ENCODE data around the gene SUCLA2. TPM values are rescaled to one million over a fixed set of nuclear protein-coding genes. Genes with fewer than 3 reads are reported as not detected.

SUCLA2 gene
- polyA plus RNA-seq, 1 donor (not counting 4 experiments of a cell fraction or from before 2014, with no cell fraction given): 64.3 TPM

DNA sequence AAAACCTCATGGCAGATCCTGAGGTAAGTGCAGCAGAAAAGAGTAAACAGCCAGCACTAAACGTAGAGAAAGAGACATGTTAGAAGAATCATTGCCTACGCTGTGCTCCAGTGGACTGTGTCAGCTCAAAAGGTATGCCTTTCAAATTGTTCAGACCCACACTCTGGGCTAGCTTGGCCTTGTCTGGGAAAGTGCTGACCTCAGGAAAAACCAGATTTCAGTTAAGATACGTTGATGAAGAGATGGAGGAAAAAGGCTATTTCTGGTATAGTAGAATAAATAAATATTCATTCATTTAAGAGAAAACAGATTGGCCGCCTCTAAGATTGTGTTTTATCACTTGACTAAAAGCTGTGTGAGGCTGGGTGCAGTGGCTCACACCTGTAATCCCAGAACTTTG lies 9.6 kb upstream of the SUCLA2 start:
- Histone ChIP-seq H3K4me3 (ENCODE audit: control insufficient read depth in 2 of 3, extremely low read depth in 1 of 3, insufficient read depth in 2 of 3, low read depth in 1 of 3, low read length in 3 of 3) (no peak overlapping the region), H3K4me1 (ENCODE audit: control insufficient read depth, extremely low read depth, insufficient read depth, low read length) (peaks cover 34% of the 10 kb centered on the region), H3K27ac (ENCODE audit: control insufficient read depth, insufficient read depth, low read length) (no peak overlapping the region), H3K36me3 (ENCODE audit: control insufficient read depth in 2 of 2, extremely low read depth in 1 of 2, insufficient read depth in 2 of 2, low read length in 2 of 2) (no peaks in the 10 kb centered on the region), H3K9me1 (ENCODE audit: control insufficient read depth, extremely low read depth, insufficient read depth, low read length) (no peaks in the 10 kb centered on the region), H3K4me2 (ENCODE audit: control insufficient read depth, extremely low read depth, insufficient read depth, low read depth, low read length) (no peak overlapping the region), H3K79me2 (ENCODE audit: control insufficient read depth, insufficient read depth, low read length) (no peaks in the 10 kb centered on the region), H4K20me1 (ENCODE audit: control insufficient read depth, extremely low read depth, insufficient read depth, low read length) (no peaks in the 10 kb centered on the region), H3K9ac (ENCODE audit: control insufficient read depth, extremely low read depth, insufficient read depth, low read length) (no peak overlapping the region), H3K27me3 (ENCODE audit: control insufficient read depth, extremely low read depth, insufficient read depth, low read length) (no peaks in the 10 kb centered on the region), H3K9me3 (ENCODE audit: control insufficient read depth, low read depth, low read length) (no peaks in the 10 kb centered on the region), H2AFZ (ENCODE audit: control insufficient read depth, low read length) (no peak overlapping the region)
- FAIRE-seq: no peak
- dilution Hi-C loops (cut with MboI; ENCODE audit: extremely low pct_ligation_motif_present, low sequenced_read_pairs): no loop called here
- DNase-seq (ENCODE audit: low read depth, low spot score): no peak
- TF ChIP-seq, protein P1, sequence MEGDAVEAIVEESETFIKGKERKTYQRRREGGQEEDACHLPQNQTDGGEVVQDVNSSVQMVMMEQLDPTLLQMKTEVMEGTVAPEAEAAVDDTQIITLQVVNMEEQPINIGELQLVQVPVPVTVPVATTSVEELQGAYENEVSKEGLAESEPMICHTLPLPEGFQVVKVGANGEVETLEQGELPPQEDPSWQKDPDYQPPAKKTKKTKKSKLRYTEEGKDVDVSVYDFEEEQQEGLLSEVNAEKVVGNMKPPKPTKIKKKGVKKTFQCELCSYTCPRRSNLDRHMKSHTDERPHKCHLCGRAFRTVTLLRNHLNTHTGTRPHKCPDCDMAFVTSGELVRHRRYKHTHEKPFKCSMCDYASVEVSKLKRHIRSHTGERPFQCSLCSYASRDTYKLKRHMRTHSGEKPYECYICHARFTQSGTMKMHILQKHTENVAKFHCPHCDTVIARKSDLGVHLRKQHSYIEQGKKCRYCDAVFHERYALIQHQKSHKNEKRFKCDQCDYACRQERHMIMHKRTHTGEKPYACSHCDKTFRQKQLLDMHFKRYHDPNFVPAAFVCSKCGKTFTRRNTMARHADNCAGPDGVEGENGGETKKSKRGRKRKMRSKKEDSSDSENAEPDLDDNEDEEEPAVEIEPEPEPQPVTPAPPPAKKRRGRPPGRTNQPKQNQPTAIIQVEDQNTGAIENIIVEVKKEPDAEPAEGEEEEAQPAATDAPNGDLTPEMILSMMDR (optimal IDR thresholded peaks at IDR 0.05 in 1 of 3, IDR thresholded peaks at IDR 0.05 in 1 of 3, conservative IDR thresholded peaks at IDR 0.05 in 1 of 3; ENCODE audit: extremely low read depth in 1 of 3, insufficient read depth in 2 of 3, low read length in 3 of 3): no peak
- no peak for TF ChIP-seq EZH2 (IDR thresholded peaks at IDR 0.05; ENCODE audit: low read length)

DNA sequence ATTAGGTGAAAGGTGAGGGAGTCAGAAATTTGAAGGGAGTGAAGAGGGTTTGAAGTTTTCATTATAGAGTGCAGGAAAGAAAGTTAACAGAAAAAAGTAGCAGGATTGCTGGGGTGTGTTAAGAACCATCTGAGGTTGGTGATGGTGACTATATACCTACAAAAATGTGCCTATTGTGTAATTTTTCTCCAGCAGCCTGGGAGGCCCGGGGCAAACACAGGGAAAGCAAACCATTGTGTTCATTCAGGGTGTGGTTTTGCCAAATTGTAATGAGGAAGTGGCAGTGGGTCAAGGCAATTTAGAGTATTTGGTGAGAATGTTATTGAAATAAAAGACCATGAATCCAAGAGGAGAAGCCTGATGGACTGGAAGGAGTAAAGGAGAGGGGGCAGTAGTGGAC lies 8.2 kb upstream of the SUCLA2 start:
- Histone ChIP-seq H3K79me2 (ENCODE audit: control insufficient read depth, insufficient read depth, low read length) (no peaks in the 10 kb centered on the region), H3K9me3 (ENCODE audit: control insufficient read depth, low read depth, low read length) (no peaks in the 10 kb centered on the region), H3K27me3 (ENCODE audit: control insufficient read depth, extremely low read depth, insufficient read depth, low read length) (no peaks in the 10 kb centered on the region), H2AFZ (ENCODE audit: control insufficient read depth, low read length) (peak overlapping the region; percentile 17), H3K4me2 (ENCODE audit: control insufficient read depth, extremely low read depth, insufficient read depth, low read depth, low read length) (peak overlapping the region; percentile 63), H3K4me1 (ENCODE audit: control insufficient read depth, extremely low read depth, insufficient read depth, low read length) (peaks cover 43% of the 10 kb centered on the region), H3K4me3 (ENCODE audit: control insufficient read depth in 2 of 3, extremely low read depth in 1 of 3, insufficient read depth in 2 of 3, low read depth in 1 of 3, low read length in 3 of 3) (no peak overlapping the region), H3K9me1 (ENCODE audit: control insufficient read depth, extremely low read depth, insufficient read depth, low read length) (no peaks in the 10 kb centered on the region), H4K20me1 (ENCODE audit: control insufficient read depth, extremely low read depth, insufficient read depth, low read length) (no peaks in the 10 kb centered on the region), H3K9ac (ENCODE audit: control insufficient read depth, extremely low read depth, insufficient read depth, low read length) (no peak overlapping the region), H3K27ac (ENCODE audit: control insufficient read depth, insufficient read depth, low read length) (peak overlapping the region; percentile 52), H3K36me3 (ENCODE audit: control insufficient read depth in 2 of 2, extremely low read depth in 1 of 2, insufficient read depth in 2 of 2, low read length in 2 of 2) (no peaks in the 10 kb centered on the region)
- FAIRE-seq (peak; percentile 95), DNase-seq (ENCODE audit: low read depth, low spot score) (no peak)
- dilution Hi-C loops (cut with MboI; ENCODE audit: extremely low pct_ligation_motif_present, low sequenced_read_pairs): no loop called here
- TF ChIP-seq, protein P1 (optimal IDR thresholded peaks at IDR 0.05 in 1 of 3, IDR thresholded peaks at IDR 0.05 in 1 of 3, conservative IDR thresholded peaks at IDR 0.05 in 1 of 3; ENCODE audit: extremely low read depth in 1 of 3, insufficient read depth in 2 of 3, low read length in 3 of 3): no peak
- no peak for TF ChIP-seq EZH2 (IDR thresholded peaks at IDR 0.05; ENCODE audit: low read length)

All from keratinocyte (primary cell).